ENCODE measurements around the gene PHF20.

- TF ChIP-seq CTCF (optimal IDR thresholded peaks at IDR 0.05 in 1 of 3, IDR thresholded peaks at IDR 0.05 in 1 of 3, conservative IDR thresholded peaks at IDR 0.05 in 1 of 3; ENCODE audit: extremely low read depth in 1 of 3, insufficient read depth in 2 of 3, low read length in 3 of 3), result no peak
- no peak for TF ChIP-seq EZH2 (IDR thresholded peaks at IDR 0.05; ENCODE audit: low read length)
Measured at GRCh38 chr20:35735826-35736470, 35.9 kb upstream of the PHF20 start.
